ENCODE results near the gene PMFBP1.

Gene PMFBP1

DNA sequence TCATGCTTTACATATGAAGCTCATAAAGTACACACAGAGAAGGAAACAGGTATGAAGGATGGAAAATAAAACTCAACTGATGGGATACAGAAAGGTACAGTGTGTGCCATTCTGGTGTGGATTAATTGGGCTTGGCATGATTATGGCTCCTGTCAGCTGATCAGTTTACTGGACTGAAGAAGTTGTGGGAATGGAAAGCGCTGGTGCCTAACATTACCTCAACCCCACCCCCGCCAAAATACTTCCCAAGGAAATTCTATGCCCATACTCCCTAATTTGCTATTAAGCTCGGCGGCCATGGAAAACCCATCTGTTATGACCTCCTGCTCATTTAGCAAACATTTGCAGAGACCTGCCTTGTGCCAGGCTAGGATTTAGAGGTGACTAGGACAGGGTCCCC, 16.6 kb upstream of the PMFBP1 start:
- DNase-seq: no peak

GRCh38 chr16:72187551-72187950, 15.6 kb upstream of the PMFBP1 start:
- no peak for DNase-seq

GRCh38 chr16:72182976-72183375, 11.0 kb upstream of the PMFBP1 start:
- no peak for DNase-seq

- DNase-seq: no peak
These were observed 7.4 kb upstream of the PMFBP1 start for GRCh38 chr16:72179204-72179970.

DNA sequence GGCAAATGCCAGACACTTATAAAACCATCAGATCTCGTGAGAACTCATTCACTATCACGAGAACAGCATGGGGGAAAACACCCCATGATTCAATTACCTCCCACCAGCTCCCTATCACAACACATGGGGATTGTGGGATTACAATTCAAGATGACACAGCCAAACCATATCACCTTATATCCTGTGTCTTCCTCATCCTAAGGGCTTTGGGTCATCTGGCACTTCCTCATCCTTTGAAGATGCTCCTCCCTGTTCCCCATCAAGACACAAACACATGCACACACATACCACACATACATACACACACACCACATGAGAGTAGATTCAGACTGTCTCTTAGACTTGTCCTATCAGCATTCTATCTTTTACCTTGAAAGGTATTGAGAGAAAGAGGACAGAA, 2.8 kb upstream of the PMFBP1 start:
- DNase-seq: no peak

DNA sequence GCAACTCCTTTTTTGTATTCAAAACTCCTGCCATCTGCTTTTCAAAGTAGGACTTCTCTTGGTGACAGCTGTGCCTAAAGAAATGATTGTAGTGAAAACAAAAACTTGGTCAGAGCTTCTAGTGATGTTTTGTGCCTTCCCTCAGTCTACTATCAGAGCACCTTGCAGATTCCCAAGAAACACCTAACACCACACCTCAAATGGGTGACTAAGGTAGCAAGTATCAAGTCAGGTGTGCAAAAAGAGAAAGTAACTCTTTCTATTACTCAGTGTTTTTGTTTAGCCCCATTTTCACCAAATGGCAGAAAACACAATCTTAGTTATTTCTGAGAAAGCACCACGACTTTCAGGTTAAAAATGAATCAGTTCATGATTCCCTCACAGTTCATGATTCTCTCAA, 2.0 kb upstream of the PMFBP1 start:
- DNase-seq: no peak

DNA sequence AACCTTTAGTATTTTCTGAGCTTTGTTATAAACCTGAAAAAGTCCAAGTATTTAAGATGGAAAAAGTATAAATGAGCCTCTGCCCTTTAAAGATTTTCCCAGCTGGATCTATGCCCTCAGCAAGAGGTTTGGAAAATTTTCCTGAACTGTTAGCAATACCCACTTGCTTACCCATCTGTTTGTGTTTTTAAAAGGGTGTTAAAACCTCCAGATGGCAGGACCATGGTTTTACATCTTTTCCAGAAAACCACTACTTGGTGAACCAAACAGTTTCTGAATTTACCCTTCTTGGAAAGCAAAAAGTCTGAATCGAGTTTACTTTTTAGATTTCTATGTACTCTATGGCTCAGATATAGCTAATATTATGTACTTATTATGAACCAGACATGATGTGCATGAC, 719 bp downstream of the PMFBP1 start:
- DNase-seq: no peak

GRCh38 chr16:72169708-72170107, 2.2 kb downstream of the PMFBP1 start:
- no peak for DNase-seq

DNA sequence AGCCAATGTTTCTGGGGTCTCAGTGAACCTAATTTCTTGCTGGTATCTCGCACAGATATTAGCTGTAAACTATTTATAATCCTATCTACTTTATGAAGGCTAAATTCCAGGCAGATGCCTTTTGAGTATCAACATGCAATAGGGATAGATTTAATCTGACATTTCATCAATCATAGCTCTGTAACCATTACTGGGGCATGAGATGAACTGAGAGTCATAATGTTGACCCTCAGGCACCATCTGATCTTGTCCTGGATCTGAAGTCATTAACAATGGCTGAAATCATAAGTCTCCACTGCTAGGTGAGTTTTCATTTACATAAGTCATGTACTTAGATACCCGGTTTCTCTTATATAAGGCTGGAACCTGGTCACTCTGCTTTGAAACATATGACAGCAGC, 3.6 kb downstream of the PMFBP1 start:
- DNase-seq: no peak

DNA sequence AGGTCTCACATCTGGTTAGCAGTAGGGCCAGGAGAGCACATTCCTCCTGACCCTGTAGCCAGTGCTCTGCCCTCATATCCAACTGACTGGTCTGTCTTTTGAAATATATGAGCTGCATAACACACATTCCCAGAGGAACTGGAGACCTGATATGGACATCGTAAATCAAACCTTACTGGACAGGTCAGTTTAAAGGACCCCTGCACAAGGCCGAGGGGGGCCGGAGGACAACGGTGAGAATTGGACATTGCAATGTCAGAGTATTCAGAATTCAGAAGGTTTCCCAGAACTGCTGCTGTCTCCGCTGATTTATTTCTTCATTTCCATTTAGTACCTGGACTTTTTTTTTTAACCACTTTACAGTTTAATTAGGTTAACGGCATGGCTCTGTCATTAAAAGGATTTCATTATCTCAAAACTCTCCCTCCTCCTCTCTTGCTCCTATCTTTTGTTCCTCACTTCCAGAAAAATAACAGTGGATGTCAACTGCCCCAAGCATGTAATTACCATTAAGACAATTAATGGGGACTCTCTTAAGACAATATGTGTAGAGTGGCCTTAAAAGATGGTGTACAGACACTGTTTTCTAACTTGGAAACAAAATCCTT, 4.9 kb downstream of the PMFBP1 start:
- no peak for DNase-seq

DNA sequence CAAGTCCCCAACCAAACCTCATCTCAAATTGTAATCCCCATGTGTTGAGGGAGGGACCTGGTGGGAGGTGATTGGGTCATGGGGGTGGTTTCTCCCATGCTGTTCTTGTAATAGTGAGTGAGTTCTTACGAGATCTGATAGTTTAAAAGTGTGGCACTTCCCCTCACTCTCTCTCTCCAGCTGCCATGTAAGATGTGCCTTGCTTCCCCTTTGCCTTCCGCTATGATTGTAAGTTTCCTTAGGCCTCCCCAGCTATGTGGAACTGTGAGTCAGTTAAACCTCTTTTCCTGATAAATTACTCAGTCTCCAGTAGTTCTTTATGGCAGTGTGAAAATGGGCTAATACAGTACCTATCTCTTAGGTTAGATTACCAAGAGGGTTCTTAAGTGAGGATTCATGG, 5.8 kb downstream of the PMFBP1 start:
- no peak for DNase-seq

DNA sequence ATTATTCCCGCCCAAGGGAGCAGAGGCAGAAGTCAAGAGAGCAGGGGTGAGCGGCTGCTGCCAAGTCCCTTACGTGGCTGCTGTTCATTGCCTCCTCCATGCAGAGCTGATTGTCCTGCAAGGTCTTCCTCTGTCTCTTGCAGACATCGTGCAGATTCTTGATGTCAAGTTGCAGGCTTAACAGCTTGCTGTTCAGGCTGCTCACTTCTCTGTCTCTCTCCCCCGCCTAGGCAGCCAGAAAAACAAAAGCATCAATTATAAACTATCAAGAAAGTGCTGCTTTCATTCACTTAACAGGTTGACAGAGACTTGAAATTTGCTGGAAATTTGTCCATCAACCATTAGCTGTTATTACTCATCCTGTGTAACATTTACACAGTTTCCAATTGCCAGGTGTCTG, 7.3 kb downstream of the PMFBP1 start:
- no peak for DNase-seq

- no peak for DNase-seq
These were observed 9.8 kb downstream of the PMFBP1 start for GRCh38 chr16:72162105-72162692.

DNA sequence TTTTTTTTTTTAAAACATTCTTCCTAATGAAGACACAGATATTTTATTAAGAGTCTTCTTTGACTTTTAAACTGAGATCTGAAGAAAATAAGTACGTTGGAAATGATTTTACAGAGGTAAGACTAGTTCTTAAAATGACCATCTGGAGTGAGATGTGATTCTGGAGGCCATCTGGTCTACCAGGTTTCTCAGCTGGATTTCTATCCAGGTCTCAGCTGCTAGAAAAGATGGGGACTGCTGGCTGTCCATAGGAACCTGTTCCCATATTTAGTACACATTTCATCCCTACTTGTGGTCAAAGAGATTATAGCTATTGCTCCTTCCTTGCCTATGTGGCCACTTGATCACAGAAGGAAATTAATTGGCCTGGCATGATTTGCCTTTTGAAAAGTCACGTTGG, 12.2 kb downstream of the PMFBP1 start:
- DNase-seq: no peak

- DNase-seq: peak; percentile 4
These were observed 12.6 kb downstream of the PMFBP1 start for GRCh38 chr16:72159386-72159785.

GRCh38 chr16:72149676-72150464, 22.1 kb downstream of the PMFBP1 start:
- no peak for DNase-seq

GRCh38 chr16:72142476-72142875, 29.5 kb downstream of the PMFBP1 start:
- DNase-seq: peak; percentile 13

- no peak for DNase-seq
These were observed 32.0 kb downstream of the PMFBP1 start for GRCh38 chr16:72139908-72140307.

- no peak for DNase-seq
These were observed 33.8 kb downstream of the PMFBP1 start for GRCh38 chr16:72138064-72138572.

DNA sequence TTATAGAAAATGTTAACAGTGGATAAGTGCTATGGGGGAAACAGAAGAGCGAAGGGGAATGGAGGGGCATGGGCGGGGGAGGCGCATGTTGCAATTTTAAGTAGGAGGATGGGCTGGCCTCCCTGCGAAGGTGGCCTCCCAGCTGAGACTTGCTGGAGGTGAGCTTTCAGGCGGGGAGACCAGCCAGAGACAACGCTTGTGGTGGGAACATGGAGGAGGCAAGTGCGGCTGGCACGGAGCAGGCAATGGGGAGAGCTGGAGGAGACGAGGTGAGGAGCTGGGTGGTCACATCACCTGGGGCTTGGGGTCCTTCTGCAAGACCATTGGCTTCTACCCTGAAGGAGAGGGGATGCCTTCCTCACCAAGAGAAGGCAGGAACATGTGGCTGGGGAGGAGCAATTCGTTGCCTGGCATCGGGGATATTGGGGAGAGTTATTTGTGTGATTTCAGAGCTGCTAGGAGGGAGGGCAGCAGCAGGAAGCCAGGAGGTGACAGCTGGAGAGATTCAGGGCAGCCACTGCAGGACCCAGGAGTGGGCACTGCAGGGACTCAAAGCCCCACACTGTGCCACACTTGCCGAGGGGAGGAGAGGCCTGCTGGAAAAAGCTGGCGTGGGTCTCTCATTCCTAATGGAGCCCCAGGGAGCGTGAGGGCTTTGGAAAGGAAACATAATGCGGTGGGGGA, 34.4 kb downstream of the PMFBP1 start:
- no peak for DNase-seq

GRCh38 chr16:72134507-72134906, 37.4 kb downstream of the PMFBP1 start:
- no peak for DNase-seq

GRCh38 chr16:72132726-72133125, 39.2 kb downstream of the PMFBP1 start:
- DNase-seq: no peak

DNA sequence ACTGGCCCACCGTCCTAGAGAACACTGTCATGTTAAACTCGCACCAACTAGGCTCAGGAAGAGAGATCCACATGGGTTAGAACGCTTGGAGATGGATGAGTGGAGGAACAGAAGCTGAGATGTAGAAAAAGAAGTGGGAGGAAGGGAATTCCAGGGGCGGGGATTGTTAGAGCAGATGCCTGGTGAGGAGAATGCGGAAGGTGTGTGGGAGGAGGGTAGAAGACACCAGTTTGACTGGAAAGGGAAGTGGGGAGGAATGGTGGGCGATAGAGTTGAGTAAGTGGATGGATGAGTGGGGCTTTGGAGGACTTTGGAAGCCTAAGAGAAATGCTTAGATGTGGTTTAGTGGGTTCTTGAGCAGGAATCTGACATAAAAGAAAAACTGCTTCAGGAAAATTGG, 40.9 kb downstream of the PMFBP1 start:
- DNase-seq: no peak

Data from fibroblast of skin of scalp (primary cell).